ENCODE measurements around the gene UGT1A10. TPM values are rescaled to one million over a fixed set of nuclear protein-coding genes. Genes with fewer than 3 reads are reported as not detected.
A peak's percentile ranks its signal among the peaks of the same experiment; 100 is the strongest.
"Not testable (repeated sequence)": the region's sequence is repeated elsewhere in the genome, so short reads cannot be mapped to it uniquely, and the experiment has no call there.

UGT1A10 gene
- polyA plus RNA-seq, 1 donor: not detected

- not testable (repeated sequence) for DNase-seq
Observed at GRCh38 chr2:233655943-233656342, 19.7 kb downstream of the UGT1A10 start.

DNA sequence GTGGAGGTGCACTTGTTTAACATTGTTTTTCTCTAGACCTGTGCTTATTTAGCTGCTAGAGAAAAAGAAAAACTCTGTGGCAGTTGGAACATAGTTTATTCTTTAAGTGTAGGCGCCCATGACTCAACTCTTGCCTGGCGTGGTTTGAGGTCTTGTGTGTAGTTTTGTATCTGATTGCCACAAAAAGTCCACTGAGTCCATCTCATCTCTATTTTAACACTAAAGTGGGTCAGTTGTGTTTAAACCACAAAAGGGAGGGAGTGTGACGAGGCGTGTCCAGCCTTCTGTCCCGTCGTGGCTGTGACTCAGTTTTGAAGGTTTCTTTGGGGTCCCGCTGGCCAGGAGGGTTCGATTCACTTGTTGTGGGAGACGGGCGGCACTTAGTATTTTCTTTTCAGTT is 20.2 kb downstream of the UGT1A10 start:
- DNase-seq: no peak

DNA sequence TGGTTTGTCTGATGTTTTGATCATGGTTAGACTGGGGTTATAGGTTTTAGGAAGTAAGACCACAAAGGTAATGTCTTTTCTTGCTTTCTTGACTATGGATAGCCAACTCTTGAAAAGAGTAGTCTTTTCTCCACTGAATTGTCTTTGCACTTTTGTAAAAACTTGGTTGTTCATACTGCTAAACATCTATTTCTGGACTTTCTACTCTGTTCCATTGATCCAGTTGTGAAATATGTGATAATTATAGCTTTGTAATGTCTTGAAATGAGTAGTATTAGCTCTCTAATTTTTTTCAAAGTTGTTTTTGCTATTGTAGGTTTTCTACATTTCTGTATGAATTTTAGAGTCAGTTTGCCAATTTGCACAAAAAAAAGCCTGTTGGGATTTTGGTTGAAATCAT is 22.4 kb downstream of the UGT1A10 start:
- no peak for DNase-seq

DNA sequence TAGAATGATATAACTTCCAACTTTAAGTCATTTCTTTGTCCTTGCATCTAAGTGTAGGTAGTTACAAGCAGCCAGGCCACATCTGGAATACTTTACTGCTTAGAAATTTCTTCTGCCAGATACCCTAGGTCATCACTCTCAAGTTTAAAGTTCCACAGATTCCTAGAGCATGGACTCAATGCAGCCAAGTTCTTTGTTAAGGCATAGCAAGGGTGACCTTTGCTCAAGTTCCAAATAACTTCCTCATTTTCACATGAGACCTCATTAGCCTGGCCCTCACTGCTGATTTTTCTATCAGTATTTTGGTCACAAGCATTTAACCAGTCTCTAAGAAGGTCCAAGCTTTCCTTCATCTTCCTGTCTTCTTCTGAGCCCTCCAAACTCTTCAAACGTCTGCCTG is 27.7 kb downstream of the UGT1A10 start:
- no peak for DNase-seq

- DNase-seq: no peak
Observed at GRCh38 chr2:233668605-233669260, 32.5 kb downstream of the UGT1A10 start.

DNA sequence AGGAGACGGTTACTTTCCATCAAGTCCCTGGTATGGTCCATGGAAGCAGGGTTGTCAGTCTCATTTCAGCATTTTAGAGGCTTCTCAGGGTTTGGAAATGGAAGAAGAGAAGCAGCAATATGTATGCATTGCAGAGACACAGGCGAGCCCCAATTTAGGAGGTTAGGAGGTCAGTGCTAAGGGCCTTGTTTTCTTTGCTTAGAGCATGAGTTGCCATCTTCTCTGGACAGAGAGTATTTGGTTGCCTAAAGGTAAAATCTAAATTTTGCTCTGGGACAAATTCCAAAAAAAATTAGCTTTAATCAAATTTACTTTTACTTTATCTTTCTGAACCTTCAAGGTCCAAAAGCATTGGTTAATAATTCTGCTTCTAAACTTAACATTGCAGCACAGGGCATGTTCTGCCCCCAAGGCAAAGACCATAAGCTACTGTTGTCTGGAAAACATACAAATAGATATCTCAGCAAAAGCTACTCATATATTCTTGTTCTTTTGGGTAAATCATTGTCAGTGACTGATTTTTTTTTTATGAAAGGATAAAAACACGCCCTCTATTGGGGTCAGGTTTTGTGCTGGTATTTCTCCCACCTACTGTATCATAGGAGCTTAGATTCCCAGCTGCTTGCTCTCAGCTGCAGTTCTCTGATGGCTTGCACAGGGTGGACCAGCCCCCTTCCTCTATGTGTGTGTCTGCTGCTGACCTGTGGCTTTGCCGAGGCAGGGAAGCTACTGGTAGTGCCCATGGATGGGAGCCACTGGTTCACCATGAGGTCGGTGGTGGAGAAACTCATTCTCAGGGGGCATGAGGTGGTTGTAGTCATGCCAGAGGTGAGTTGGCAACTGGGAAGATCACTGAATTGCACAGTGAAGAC is 35.3 kb downstream of the UGT1A10 start, which contains the start of gene UGT1A9:
Gene UGT1A9 (plus strand): TSS at position 609 of the 872 bp plus-strand sequence. CDS start 37 bp downstream, at position 646.
- no peak for DNase-seq

DNA sequence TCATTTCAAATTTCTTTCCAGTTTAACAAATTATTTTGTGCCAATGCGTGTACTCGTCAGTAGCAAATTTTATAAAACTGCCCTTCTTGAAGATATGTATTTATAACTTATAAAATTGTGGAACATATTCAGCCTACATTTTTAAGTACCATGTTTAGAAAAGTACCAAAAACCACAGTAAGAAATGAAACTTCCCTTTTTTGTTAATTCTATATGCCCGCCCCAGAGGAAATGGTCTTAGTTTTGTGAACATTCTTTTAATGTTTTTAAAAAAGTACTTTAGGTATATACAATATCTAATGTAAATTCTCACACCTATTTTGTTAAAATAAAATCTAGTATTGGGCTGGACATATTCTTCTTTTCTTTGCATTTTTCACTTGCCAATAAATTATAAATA is 36.6 kb downstream of the UGT1A10 start:
- no peak for DNase-seq

DNA sequence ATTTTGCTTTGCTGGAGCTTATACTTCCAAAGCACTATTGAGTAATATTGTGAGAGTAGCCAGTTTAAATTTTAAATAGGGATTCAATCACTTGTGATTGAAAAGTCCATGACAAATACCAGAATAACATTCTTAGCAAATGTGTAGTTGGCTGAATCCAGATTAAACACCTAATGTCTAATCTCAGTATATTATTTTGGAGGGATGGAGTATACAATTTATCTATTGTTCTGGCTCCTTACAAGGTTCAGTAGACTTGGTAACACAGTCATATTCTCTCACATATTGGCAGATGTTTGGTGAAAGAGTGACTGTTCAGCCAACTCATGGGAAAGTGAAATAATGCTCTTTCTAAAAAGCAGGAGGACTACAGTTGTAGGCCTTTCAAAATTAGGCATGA is 37.6 kb downstream of the UGT1A10 start:
- no peak for DNase-seq

DNA sequence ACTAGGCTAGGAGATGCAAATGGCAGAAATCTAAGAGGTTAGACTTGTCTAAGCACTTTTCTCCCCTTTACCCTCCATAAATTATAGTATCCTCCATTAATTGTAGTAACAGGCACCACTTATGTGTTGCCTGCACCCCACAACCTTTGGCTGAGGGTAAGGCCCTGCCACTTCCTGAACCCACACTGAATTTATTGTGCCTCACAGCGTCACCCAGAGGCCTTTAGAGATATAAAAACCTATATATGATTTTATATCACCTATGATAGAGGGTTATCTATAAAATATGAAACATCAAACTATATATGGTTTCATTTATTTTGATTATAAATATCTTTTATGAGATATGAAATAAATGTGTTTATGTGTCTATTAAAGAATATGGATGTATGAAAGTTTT is 38.1 kb downstream of the UGT1A10 start:
- no peak for DNase-seq

GRCh38 chr2:233674995-233675394 is 38.7 kb downstream of the UGT1A10 start:
- peak; percentile 12 for DNase-seq

GRCh38 chr2:233676046-233676445 is 39.8 kb downstream of the UGT1A10 start:
- no peak for DNase-seq

DNA sequence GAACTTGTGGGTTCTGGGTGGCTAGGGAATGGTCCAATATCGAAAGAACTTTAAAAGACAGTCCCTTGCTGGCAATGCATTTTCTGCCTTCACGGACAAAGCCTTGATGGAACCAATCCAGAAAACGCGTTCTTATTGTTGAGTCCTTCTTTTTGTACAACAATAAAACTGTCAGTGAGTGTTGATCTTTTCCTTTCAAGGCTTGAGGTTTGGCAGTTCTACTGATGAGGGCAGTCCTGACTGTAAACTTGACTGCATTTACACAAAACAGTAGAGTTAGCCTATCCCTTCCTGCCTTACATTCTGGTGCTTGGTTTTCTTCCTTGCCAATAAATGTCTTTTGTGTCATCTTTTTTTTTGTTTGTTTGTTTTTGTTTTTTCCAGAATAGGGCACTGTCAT is 42.9 kb downstream of the UGT1A10 start:
- no peak for DNase-seq

GRCh38 chr2:233680361-233681045 is 44.3 kb downstream of the UGT1A10 start:
- DNase-seq: no peak

DNA sequence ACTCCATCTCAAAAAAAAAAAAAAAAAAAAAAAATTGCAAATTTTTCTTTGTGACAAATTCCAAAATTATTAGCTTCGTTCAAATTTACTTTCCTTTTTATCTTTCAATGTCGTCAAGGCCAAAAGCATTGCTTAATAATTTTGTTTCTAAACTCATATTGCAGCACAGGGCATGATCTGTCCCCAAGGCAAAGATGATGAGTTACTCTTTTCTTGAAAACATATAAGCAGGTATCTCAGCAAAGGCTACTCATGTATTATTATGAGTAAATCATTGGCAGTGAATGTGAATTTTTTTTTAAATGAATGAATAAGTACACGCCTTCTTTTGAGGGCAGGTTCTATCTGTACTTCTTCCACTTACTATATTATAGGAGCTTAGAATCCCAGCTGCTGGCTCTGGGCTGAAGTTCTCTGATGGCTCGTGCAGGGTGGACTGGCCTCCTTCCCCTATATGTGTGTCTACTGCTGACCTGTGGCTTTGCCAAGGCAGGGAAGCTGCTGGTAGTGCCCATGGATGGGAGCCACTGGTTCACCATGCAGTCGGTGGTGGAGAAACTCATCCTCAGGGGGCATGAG is 45.4 kb downstream of the UGT1A10 start, which contains the start of gene UGT1A7:
Gene UGT1A7 (plus strand): TSS at position 381 of the 579 bp plus-strand sequence. CDS start 37 bp downstream, at position 418.
- no peak for DNase-seq

DNA sequence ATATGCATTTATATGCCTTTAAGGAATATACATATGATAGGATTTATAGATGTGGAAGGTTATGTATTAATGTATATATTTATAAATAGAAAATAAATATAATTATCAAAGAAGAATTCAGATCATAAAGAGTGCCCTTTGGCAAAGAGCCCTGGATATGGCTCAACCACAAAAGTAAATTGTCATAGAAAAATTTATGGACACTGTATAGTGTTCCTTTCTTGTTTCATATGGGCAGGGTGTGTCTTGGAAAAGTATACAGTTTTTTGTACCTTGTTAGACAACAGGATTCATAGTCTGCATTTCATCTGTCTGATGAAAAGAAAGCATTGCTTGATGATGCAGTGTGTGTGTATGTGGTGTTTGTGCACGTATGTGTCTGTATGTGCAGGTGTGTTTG is 48.4 kb downstream of the UGT1A10 start:
- no peak for DNase-seq

GRCh38 chr2:233686928-233687327 is 50.7 kb downstream of the UGT1A10 start:
- DNase-seq: no peak

DNA sequence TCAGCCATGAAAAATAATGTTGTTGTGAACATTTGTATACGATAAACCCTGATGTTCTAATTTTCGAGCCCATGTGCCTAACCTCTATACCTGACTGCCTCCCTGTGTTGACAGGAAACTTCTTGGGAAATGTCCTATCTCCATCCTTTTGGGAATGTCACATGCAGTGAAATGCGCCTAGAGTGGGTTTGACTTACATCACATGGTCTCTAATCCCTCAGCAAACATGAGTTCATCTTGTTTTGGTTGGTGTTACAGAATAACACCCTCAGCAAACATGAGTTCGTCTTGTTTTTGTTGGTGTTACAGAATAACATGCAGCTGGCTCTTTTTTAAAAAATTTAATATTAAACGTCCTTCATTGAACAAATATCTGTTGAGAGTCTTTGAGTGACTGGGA is 52.1 kb downstream of the UGT1A10 start:
- no peak for DNase-seq

- no peak for DNase-seq
Observed at GRCh38 chr2:233689031-233689430, 52.8 kb downstream of the UGT1A10 start.

DNA sequence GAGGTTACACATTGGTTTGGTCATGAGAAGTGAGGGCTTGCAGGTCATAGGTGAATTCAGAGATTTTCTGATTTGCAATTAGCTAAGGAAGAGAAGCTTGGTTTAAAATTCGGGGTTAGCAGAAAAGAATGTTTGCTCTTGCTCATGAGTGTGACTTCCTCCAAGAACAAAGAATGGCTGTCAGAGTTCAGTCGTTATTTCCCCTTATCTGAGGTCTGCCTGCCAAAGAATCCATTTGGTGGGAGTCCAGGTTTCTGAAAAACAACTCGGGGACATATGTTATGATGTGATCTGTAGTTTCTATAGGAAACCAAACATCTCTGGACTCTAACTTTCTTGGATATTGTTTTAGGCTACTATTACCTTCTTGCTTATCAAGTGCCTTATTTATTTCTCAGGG is 53.3 kb downstream of the UGT1A10 start:
- DNase-seq: no peak

GRCh38 chr2:233690444-233690843 is 54.2 kb downstream of the UGT1A10 start:
- DNase-seq: no peak

DNA sequence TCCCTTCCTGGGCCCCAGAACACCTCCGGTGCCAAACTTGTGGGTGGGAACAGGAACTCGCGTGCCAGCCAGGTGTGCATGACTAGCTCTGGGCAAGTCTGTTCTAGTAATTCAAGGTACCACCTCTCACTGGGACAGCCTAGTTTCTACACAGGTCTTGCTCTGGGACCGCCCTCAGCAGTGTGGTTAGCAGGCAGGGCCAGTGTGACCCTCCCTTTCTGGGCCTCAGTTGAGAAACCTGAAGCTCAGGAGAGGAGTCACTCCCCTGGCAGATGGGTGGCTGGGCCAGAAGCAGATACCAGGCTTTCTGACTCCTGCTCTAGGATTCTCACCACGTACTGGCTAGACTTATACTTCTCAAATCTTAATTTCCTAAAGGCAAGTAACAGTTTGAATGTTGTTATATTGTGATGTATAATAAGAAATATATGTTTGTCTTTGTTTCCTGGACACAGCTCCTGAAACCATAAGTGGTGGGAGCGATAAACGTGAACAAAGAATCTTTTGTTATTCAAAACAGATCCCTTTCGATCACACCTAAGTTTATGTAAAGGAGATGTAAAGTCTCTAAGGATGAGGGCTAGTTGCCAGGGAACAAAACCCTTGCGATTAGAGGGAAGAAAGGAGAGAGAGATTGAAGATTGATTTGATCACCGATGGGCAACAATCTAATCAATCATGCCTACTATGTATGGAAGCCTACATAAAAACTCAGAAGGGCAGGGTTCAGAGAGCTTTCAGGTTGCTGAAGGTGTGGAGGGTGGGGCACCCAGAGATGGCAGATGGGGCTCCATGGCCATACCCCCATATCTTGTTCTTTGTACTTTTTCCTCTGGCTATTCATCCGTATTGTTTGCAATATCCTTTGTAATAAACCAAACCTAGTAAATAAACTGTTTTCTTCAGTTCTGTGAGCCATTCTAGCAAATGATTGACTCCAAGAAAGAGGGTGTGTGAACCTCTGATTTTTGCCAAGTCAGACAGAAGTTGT is 55.5 kb downstream of the UGT1A10 start:
- DNase-seq: no peak
